ENCODE results near the gene FITM2. TPM values are rescaled to one million over a fixed set of nuclear protein-coding genes. Genes with fewer than 3 reads are reported as not detected.

Gene FITM2
- total RNA-seq, 4 donors from 2014 or later, result 8.3 to 14.2 (median 12.6) TPM

- Histone ChIP-seq H3K9me3 (no peaks in the 10 kb centered on the region), H3K27ac (no peak overlapping the region), H3K4me3 (replicated peaks in 1 of 3) (no peak overlapping the region), H3K27me3 (no peaks in the 10 kb centered on the region), H3K36me3 (no peaks in the 10 kb centered on the region), H3K4me1 (peaks cover 0 to 7% of the 10 kb centered on the region in 2 donors)
- intact Hi-C loops (cut with DNase I), result no loop called here
- no peak for DNase-seq
- no peak for TF ChIP-seq POLR2A (IDR thresholded peaks at IDR 0.05)
- no peak for TF ChIP-seq CTCF (IDR thresholded peaks at IDR 0.05)
- 98 to 100% methylated on average over 3 of the region's 3 CpGs for WGBS, 2 donors
Observed at GRCh38 chr20:44288252-44288651, 22.8 kb downstream of the FITM2 start.

GRCh38 chr20:44287272-44288097, 23.5 kb downstream of the FITM2 start:
- DNase-seq, result peak; percentile 57 to 78
- Histone ChIP-seq H3K9me3 (no peaks in the 10 kb centered on the region), H3K4me1 (peaks cover 0 to 7% of the 10 kb centered on the region in 2 donors), H3K27ac (no peak overlapping the region), H3K4me3 (replicated peaks in 1 of 3) (no peak overlapping the region), H3K36me3 (no peaks in the 10 kb centered on the region), H3K27me3 (no peaks in the 10 kb centered on the region)
- TF ChIP-seq POLR2A (IDR thresholded peaks at IDR 0.05), result no peak
- TF ChIP-seq CTCF (IDR thresholded peaks at IDR 0.05), result no peak
- 59 to 71% methylated on average over 5 of the region's 5 CpGs for WGBS, 2 donors
- intact Hi-C loops (cut with DNase I), result no loop called here

- no peaks in the 10 kb centered on the region for H3K27me3 ChIP-seq
- no peaks in the 10 kb centered on the region for H3K36me3 ChIP-seq
- TF ChIP-seq CTCF (IDR thresholded peaks at IDR 0.05) (no peak), POLR2A (IDR thresholded peaks at IDR 0.05) (no peak)
- DNase-seq, result no peak
- H3K4me3 ChIP-seq (replicated peaks in 1 of 3), result no peak overlapping the region
- peaks cover 0 to 7% of the 10 kb centered on the region in 2 donors for H3K4me1 ChIP-seq
- 92 to 100% methylated on average over 1 of the region's 1 CpG for WGBS, 2 donors
- intact Hi-C loops (cut with DNase I), result no loop called here
- H3K27ac ChIP-seq, result no peak overlapping the region
- no peaks in the 10 kb centered on the region for H3K9me3 ChIP-seq
Observed at GRCh38 chr20:44284032-44284431, 27.0 kb downstream of the FITM2 start.

GRCh38 chr20:44282192-44282591, 28.8 kb downstream of the FITM2 start:
- Histone ChIP-seq H3K9me3 (no peaks in the 10 kb centered on the region), H3K27ac (no peak overlapping the region), H3K36me3 (no peaks in the 10 kb centered on the region), H3K27me3 (no peaks in the 10 kb centered on the region), H3K4me3 (replicated peaks in 1 of 3) (no peak overlapping the region), H3K4me1 (peaks cover 0 to 2% of the 10 kb centered on the region in 2 donors)
- no peak for DNase-seq
- TF ChIP-seq CTCF (IDR thresholded peaks at IDR 0.05) (no peak), POLR2A (IDR thresholded peaks at IDR 0.05) (no peak)
- intact Hi-C loops (cut with DNase I), result no loop called here
- 77 to 87% methylated on average over 3 of the region's 3 CpGs for WGBS, 2 donors

GRCh38 chr20:44280387-44280786, 30.6 kb downstream of the FITM2 start:
- DNase-seq, result no peak
- TF ChIP-seq POLR2A (IDR thresholded peaks at IDR 0.05), result no peak
- no peak for TF ChIP-seq CTCF (IDR thresholded peaks at IDR 0.05)
- Histone ChIP-seq H3K27ac (no peak overlapping the region), H3K36me3 (no peaks in the 10 kb centered on the region), H3K4me1 (no peaks in the 10 kb centered on the region), H3K27me3 (no peaks in the 10 kb centered on the region), H3K4me3 (replicated peaks in 1 of 3) (no peak overlapping the region), H3K9me3 (no peaks in the 10 kb centered on the region)
- 97 to 98% methylated on average over 2 of the region's 2 CpGs for WGBS, 2 donors
- intact Hi-C loops (cut with DNase I), result no loop called here

All from thyroid gland (tissue), 4 donors.